Vagina (tissue), 2 donors: ENCODE data around the gene PRRG4.

Experiments
- POLR2A ChIP-seq, 2 donors: fragments of 450-650 bp; IDR thresholded peaks; one replicate each; pipeline ENCODE4 v1.6.1; 2017; ENCODE audit warnings: antibody characterized with exemption in 2 of 2, mild to moderate bottlenecking in 2 of 2, moderate library complexity in 2 of 2
- POLR2AphosphoS5 ChIP-seq, 2 donors: sonication (generic); formaldehyde crosslinking; IDR thresholded peaks; one replicate each; pipeline ENCODE4 v1.9.0; 2017; ENCODE audit warnings: antibody characterized with exemption in 2 of 2, mild to moderate bottlenecking in 2 of 2, low read depth in 1 of 2; ENCODE audit not compliant: insufficient read depth in 1 of 2

GRCh38 chr11:32895471-32895870, 65.7 kb downstream of the PRRG4 start:
- TF ChIP-seq POLR2A (IDR thresholded peaks at IDR 0.05) (no peak), POLR2AphosphoS5 (IDR thresholded peaks at IDR 0.05; ENCODE audit: insufficient read depth in 1 of 2, low read depth in 1 of 2) (no peak)
